HepG2 (cell line): ENCODE data around the gene S100A16. TPM values are rescaled to one million over a fixed set of nuclear protein-coding genes. Genes with fewer than 3 reads are reported as not detected.

ENCODE experiments used
- ARID2 ChIP-seq: sonication (generic); formaldehyde crosslinking; IDR thresholded peaks from 2 replicates; pipeline ENCODE4 v1.8.1; 2022; ENCODE audit warnings: mild to moderate bottlenecking, missing genetic modification reagents, borderline replicate concordance
- KDM4B ChIP-seq: sonication (generic); formaldehyde crosslinking; IDR thresholded peaks from 2 replicates; pipeline ENCODE4 v1.4.0; 2020; ENCODE audit warnings: missing genetic modification reagents
- MYPOP ChIP-seq: sonication (generic); formaldehyde crosslinking; IDR thresholded peaks from 2 replicates; pipeline ENCODE4 v1.8.1; 2023; ENCODE audit warnings: mild to moderate bottlenecking, moderate library complexity, missing genetic modification reagents
- RARA ChIP-seq: IDR thresholded peaks from 2 replicates; pipeline ENCODE4 v1.6.1; 2016; ENCODE audit warnings: missing genetic modification reagents, missing compliant biosample characterization
- REL ChIP-seq: sonication (generic); formaldehyde crosslinking; conservative IDR thresholded peaks from 2 replicates; pipeline ENCODE4 v1.8.0; 2022; ENCODE audit warnings: mild to moderate bottlenecking, missing genetic modification reagents, moderate library complexity
- SCMH1 ChIP-seq: sonication (generic); formaldehyde crosslinking; IDR thresholded peaks from 2 replicates; pipeline ENCODE4 v1.9.0; 2021; ENCODE audit warnings: missing genetic modification reagents, mild to moderate bottlenecking, borderline replicate concordance
- TFDP1 ChIP-seq: IDR thresholded peaks from 2 replicates; pipeline ENCODE4 v1.6.1; 2016; ENCODE audit warnings: missing compliant biosample characterization, missing genetic modification reagents, borderline replicate concordance
- ZBTB42 ChIP-seq: sonication (generic); formaldehyde crosslinking; IDR thresholded peaks from 2 replicates; pipeline ENCODE4 v1.5.0; 2020; ENCODE audit warnings: mild to moderate bottlenecking, missing genetic modification reagents
- ZNF235 ChIP-seq: sonication (generic); formaldehyde crosslinking; IDR thresholded peaks from 2 replicates; pipeline ENCODE4 v1.8.1; 2023; ENCODE audit warnings: mild to moderate bottlenecking, missing genetic modification reagents, borderline replicate concordance
- ZNF605 ChIP-seq: sonication (generic); formaldehyde crosslinking; IDR thresholded peaks from 2 replicates; pipeline ENCODE4 v1.8.0; 2022; ENCODE audit warnings: mild to moderate bottlenecking, missing genetic modification reagents
- ZNF687 ChIP-seq: sonication (generic); formaldehyde crosslinking; IDR thresholded peaks from 2 replicates; pipeline ENCODE4 v1.5.1; 2020; ENCODE audit warnings: mild to moderate bottlenecking, missing genetic modification reagents, moderate library complexity
- polyA plus RNA-seq, 8 experiments: library from polyadenylated mRNA; depleted of rRNA in 3 of 8; stranded (reverse) in 7 of 8; unstranded in 1 of 8; fragments of >200 nt; fragmentation: Illumina TruSeq in 4 of 8; extraction: Trizol in 4 of 8; gene quantifications; 2 replicates each; pipeline versions ENCODE4 v1.2.1 to v1.2.3, GENCODE V29; 2011 to 2016; ENCODE audit warnings: low read depth in 4 of 8, missing spikeins in 1 of 8, mixed read lengths in 1 of 8; ENCODE audit not compliant: insufficient read depth in 1 of 8
- total RNA-seq, 5 experiments: library from RNA; depleted of rRNA; stranded (reverse); fragments of >200 nt; fragmentation: Illumina TruSeq; extraction: Trizol; gene quantifications; 2 replicates each; pipeline ENCODE4 v1.2.3, GENCODE V29; 2016; ENCODE audit warnings: low read depth in 1 of 5

The S100A16 gene
- total and polyA plus RNA-seq, 2 of the 13 experiments (the other 11 are each of a cell fraction or from before 2014, with no cell fraction given) = 46.0 to 195 TPM

- TF ChIP-seq ZNF687 (CRISPR knock-in tag) = peak; percentile 94
- TF ChIP-seq ZBTB42 = no peak
- no peak for TF ChIP-seq MYPOP (CRISPR knock-in tag)
- no peak for TF ChIP-seq REL (CRISPR knock-in tag)
- 0 out of 2 replicates have a peak, but pooled peaks have one; percentile 23 for TF ChIP-seq ZNF605 (CRISPR knock-in tag)
- no peak for TF ChIP-seq ARID2
- TF ChIP-seq RARA = peak; percentile 22; the same call in 1 of the 2 replicates
- no peak for TF ChIP-seq TFDP1 (CRISPR knock-in tag)
- no peak for TF ChIP-seq ZNF235 (CRISPR knock-in tag)
- TF ChIP-seq SCMH1 (CRISPR knock-in tag) = no peak
- TF ChIP-seq KDM4B (CRISPR knock-in tag) = no peak
These were observed 3.4 kb upstream of the S100A16 start, which contains the start of gene S100A14 (continued) for GRCh38 chr1:153616144-153616916.
